HepG2 (cell line): Measurements from ENCODE around the gene CTF1. TPM values are rescaled to one million over a fixed set of nuclear protein-coding genes. Genes with fewer than 3 reads are reported as not detected.

Experiments used
- ATAC-seq: fragments of 200-7000 bp; cut with Tn5 transposase; 3 replicates; pipeline ENCODE4 v1.9.1; 2020; ENCODE audit warnings: mild to moderate bottlenecking, moderate library complexity
- BruUV-seq: library from RNA; stranded (reverse); fragments of 400-500 nt; replicated peaks from 2 replicates; lab custom pipeline; 2021; lab: Mats Ljungman, UMichigan
- CTCF ChIA-PET: fragments of 300-600 bp; formaldehyde crosslinking; extraction: SDS; loops from one replicate; lab custom pipeline; 2021; ENCODE audit warnings: low total read pairs, inconsistent platforms, low intra/inter-chr PET ratio; lab: Yijun Ruan, JAX
- POLR2A ChIA-PET: fragments of 350-600 bp; sonication (Branson Sonifier 250); formaldehyde crosslinking; loops from one replicate; lab custom pipeline; 2020; ENCODE audit warnings: antibody characterized with exemption, inconsistent platforms; lab: Yijun Ruan, JAX
- DNase-seq: peaks from one replicate; pipeline ENCODE4 v3.0.0-alpha.2; 2015; ENCODE audit warnings: low spot score
- FAIRE-seq: peaks from 3 replicates; lab custom pipeline; 2011; peaks lifted over from hg19 to GRCh38; lab: Jason Lieb, UNC
- H2AFZ ChIP-seq: one replicate; pipeline ENCODE4 v1.6.1; 2011; ENCODE audit warnings: low read length, inconsistent platforms
- H3K27ac ChIP-seq: fragments of 300-600 bp; 3 replicates; pipeline ENCODE4 v1.8.0; 2011; ENCODE audit warnings: mixed run types, mild to moderate bottlenecking, mixed read lengths, low read length, inconsistent platforms; ENCODE audit not compliant: insufficient read depth; ENCODE audit errors: extremely low read length
- H3K27me3 ChIP-seq, 2 experiments: fragments of 200-600 bp in 1 of 2; 2 replicates in 1 of 2; 3 replicates in 1 of 2; pipeline versions ENCODE4 v1.6.0 to v1.8.0; 2011; ENCODE audit warnings: low read length in 2 of 2, mild to moderate bottlenecking in 2 of 2, moderate library complexity in 2 of 2, inconsistent platforms in 1 of 2; ENCODE audit not compliant: insufficient read depth in 2 of 2, control insufficient read depth in 1 of 2
- H3K36me3 ChIP-seq, 2 experiments: fragments of 200-600 bp in 1 of 2; replicated peaks in 1 of 2; 2 replicates in 1 of 2; 3 replicates in 1 of 2; pipeline versions ENCODE4 v1.5.1 to v1.8.0; 2011; ENCODE audit warnings: low read length in 2 of 2, inconsistent platforms in 1 of 2; ENCODE audit not compliant: insufficient read depth in 2 of 2, control insufficient read depth in 1 of 2
- H3K4me1 ChIP-seq: 2 replicates; pipeline ENCODE4 v1.5.1; 2012; ENCODE audit warnings: low read length, inconsistent platforms; ENCODE audit not compliant: insufficient read depth
- H3K4me2 ChIP-seq: 2 replicates; pipeline ENCODE4 v1.6.0; 2011; ENCODE audit warnings: low read depth, low read length, inconsistent platforms
- H3K4me3 ChIP-seq, 3 experiments: fragments of 200-600 bp in 1 of 3; sonication (generic), shearing (Covaris generic) in 1 of 3; replicated peaks in 1 of 3; 2 replicates each; pipeline ENCODE4 v1.5.1; 2011 to 2016; ENCODE audit warnings: low read length in 3 of 3, inconsistent platforms in 2 of 3, low read depth in 2 of 3, mild to moderate bottlenecking in 2 of 3, control low read depth in 1 of 3, mixed read lengths in 1 of 3; ENCODE audit not compliant: insufficient read depth in 1 of 3
- H3K79me2 ChIP-seq: one replicate; pipeline ENCODE4 v1.6.1; 2011; ENCODE audit warnings: low read length, inconsistent platforms; ENCODE audit not compliant: insufficient read depth
- H3K9ac ChIP-seq: 2 replicates; pipeline ENCODE4 v1.6.0; 2011; ENCODE audit warnings: mild to moderate bottlenecking, low read depth, low read length, inconsistent platforms; ENCODE audit not compliant: insufficient read depth
- H3K9me3 ChIP-seq: 2 replicates; pipeline ENCODE4 v1.5.1; 2012; ENCODE audit warnings: mild to moderate bottlenecking, low read length
- H4K20me1 ChIP-seq: 2 replicates; pipeline ENCODE4 v1.6.0; 2011; ENCODE audit warnings: inconsistent platforms, mild to moderate bottlenecking, low read length, moderate library complexity; ENCODE audit not compliant: insufficient read depth
- ATAD3A ChIP-seq: sonication (generic); formaldehyde crosslinking; IDR thresholded peaks from 2 replicates; pipeline ENCODE4 v1.4.0; 2020; ENCODE audit warnings: missing genetic modification reagents
- ATF7-NPFF ChIP-seq: sonication (generic); formaldehyde crosslinking; IDR thresholded peaks from 2 replicates; pipeline ENCODE4 v1.8.1; 2023; ENCODE audit warnings: mild to moderate bottlenecking, low read depth, missing genetic modification reagents, moderate library complexity
- EP300 ChIP-seq, 3 experiments: sonication (generic) in 1 of 3; formaldehyde crosslinking in 1 of 3; IDR thresholded peaks; 2 replicates each; pipeline versions ENCODE4 v1.5.1 to v1.6.1; 2011 to 2020; ENCODE audit warnings: low read depth in 2 of 3, low read length in 2 of 3, borderline replicate concordance in 1 of 3, improper control_type of control experiment in 1 of 3, mild to moderate bottlenecking in 1 of 3, missing genetic modification reagents in 1 of 3, moderate library complexity in 1 of 3
- KDM5B ChIP-seq: sonication (generic); formaldehyde crosslinking; IDR thresholded peaks from 2 replicates; pipeline ENCODE4 v1.4.0; 2020; ENCODE audit warnings: missing genetic modification reagents, mild to moderate bottlenecking, borderline replicate concordance
- NR3C1 ChIP-seq: sonication (generic); formaldehyde crosslinking; IDR thresholded peaks from 2 replicates; pipeline ENCODE4 v1.4.0; 2020; ENCODE audit warnings: missing genetic modification reagents
- RAD21 ChIP-seq: fragments of 450-650 bp; formaldehyde crosslinking; IDR thresholded peaks from 2 replicates; pipeline ENCODE4 v1.5.0; 2020; ENCODE audit warnings: mild to moderate bottlenecking
- SMC3 ChIP-seq: IDR thresholded peaks from 2 replicates; pipeline ENCODE4 v1.6.1; 2011; ENCODE audit warnings: low read length, improper control_type of control experiment
- STAG1 ChIP-seq: sonication (generic); formaldehyde crosslinking; IDR thresholded peaks from 2 replicates; pipeline ENCODE4 v1.4.0; 2020; ENCODE audit warnings: missing genetic modification reagents
- WGBS: methylation state at CpG from one replicate; pipeline ENCODE4 v1.1.6; 2017; ENCODE audit warnings: low lambda C conversion rate; 5-methylcytosine and 5-hydroxymethylcytosine counted together
- in situ Hi-C: cut with HindIII; loops from 2 replicates; pipeline ENCODE4 v1.10.0; 2017; ENCODE audit warnings: low pct_unique_long_range_greater_than_20kb; ENCODE audit not compliant: extremely low pct_ligation_motif_present
- intact Hi-C: fragments of 100-400 bp; cut with micrococcal nuclease; formaldehyde crosslinking; loops from one replicate; pipeline ENCODE4 v1.10.0; 2022; ENCODE audit not compliant: unreplicated experiment
- polyA plus RNA-seq, 8 experiments: library from polyadenylated mRNA; depleted of rRNA in 3 of 8; stranded (reverse) in 7 of 8; unstranded in 1 of 8; fragments of >200 nt; fragmentation: Illumina TruSeq in 4 of 8; extraction: Trizol in 4 of 8; gene quantifications; 2 replicates each; pipeline versions ENCODE4 v1.2.1 to v1.2.3, GENCODE V29; 2011 to 2016; ENCODE audit warnings: low read depth in 4 of 8, missing spikeins in 1 of 8, mixed read lengths in 1 of 8; ENCODE audit not compliant: insufficient read depth in 1 of 8
- total RNA-seq, 5 experiments: library from RNA; depleted of rRNA; stranded (reverse); fragments of >200 nt; fragmentation: Illumina TruSeq; extraction: Trizol; gene quantifications; 2 replicates each; pipeline ENCODE4 v1.2.3, GENCODE V29; 2016; ENCODE audit warnings: low read depth in 1 of 5
- TF ChIP-seq, protein P1 (sequence below): sonication (generic); formaldehyde crosslinking; IDR thresholded peaks from 2 replicates; pipeline ENCODE4 v1.4.0; 2020; ENCODE audit warnings: missing genetic modification reagents
- TF ChIP-seq, protein P2 (sequence below): sonication (generic); formaldehyde crosslinking; IDR thresholded peaks from 2 replicates; pipeline ENCODE4 v1.4.0; 2020; ENCODE audit warnings: missing genetic modification reagents, mild to moderate bottlenecking, borderline replicate concordance
- TF ChIP-seq, protein P3 (sequence below): sonication (generic); formaldehyde crosslinking; IDR thresholded peaks from 2 replicates; pipeline ENCODE4 v1.4.0; 2020; ENCODE audit warnings: missing genetic modification reagents, low read depth, mild to moderate bottlenecking, borderline replicate concordance
- TF ChIP-seq, protein P4 (sequence below): sonication (generic); formaldehyde crosslinking; IDR thresholded peaks from 2 replicates; pipeline ENCODE4 v1.5.0; 2020; ENCODE audit warnings: mild to moderate bottlenecking, missing genetic modification reagents, moderate library complexity
- TF ChIP-seq, protein P5 (sequence below): fragments of 450-650 bp; IDR thresholded peaks from 2 replicates; pipeline ENCODE4 v1.6.1; 2016

Gene CTF1
- total and polyA plus RNA-seq, 2 of the 13 experiments (the other 11 are each of a cell fraction or from before 2014, with no cell fraction given) = 0.13 to 1.8 TPM

DNA sequence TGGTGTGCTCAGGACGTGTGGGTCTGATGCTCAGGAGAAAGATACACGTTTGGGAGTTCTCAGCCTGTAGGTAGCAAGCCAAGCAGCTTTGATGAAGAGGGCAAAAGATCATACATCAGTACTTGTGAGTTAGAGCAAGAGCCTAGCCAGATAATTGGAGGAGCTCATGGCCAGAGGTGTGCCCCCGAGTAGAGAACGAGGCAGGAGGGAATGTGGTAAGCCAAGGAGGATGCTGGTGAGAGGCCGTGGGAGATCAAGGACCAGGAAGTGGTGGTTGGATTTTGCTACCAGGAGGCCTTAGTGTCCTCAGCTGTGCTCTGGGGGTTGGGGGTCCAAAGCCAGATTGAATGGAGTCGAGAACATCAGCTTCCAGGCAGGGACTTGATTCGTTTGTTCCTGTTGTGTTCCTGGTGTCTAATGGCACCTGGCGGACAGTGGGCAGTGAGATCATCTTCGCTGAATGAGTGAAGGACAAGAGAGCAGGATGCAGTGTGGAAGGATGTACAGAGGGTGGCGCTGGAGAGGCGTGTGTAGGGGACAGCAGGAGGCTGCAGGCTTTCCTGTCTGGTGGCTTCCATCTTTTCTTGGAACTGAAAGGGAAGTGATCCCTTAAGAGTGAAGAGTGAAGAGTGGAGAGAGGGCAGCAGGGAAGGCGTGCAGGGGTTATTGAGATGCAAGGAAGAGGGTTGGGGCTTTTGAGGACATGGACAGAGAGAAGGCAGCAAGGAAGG, 38.6 kb downstream of the CTF1 start:
- H2AFZ ChIP-seq = no peak overlapping the region
- POLR2A ChIA-PET = no interaction called here
- ATAC-seq = peak; percentile 77
- TF ChIP-seq, protein P1, sequence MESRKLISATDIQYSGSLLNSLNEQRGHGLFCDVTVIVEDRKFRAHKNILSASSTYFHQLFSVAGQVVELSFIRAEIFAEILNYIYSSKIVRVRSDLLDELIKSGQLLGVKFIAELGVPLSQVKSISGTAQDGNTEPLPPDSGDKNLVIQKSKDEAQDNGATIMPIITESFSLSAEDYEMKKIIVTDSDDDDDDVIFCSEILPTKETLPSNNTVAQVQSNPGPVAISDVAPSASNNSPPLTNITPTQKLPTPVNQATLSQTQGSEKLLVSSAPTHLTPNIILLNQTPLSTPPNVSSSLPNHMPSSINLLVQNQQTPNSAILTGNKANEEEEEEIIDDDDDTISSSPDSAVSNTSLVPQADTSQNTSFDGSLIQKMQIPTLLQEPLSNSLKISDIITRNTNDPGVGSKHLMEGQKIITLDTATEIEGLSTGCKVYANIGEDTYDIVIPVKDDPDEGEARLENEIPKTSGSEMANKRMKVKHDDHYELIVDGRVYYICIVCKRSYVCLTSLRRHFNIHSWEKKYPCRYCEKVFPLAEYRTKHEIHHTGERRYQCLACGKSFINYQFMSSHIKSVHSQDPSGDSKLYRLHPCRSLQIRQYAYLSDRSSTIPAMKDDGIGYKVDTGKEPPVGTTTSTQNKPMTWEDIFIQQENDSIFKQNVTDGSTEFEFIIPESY (CRISPR knock-in tag) = peak; percentile 95
- TF ChIP-seq KDM5B (CRISPR knock-in tag) (no peak), RAD21 (peak; percentile 47; the same call in 1 of the 2 replicates), ATF7-NPFF (CRISPR knock-in tag) (no peak), EP300 (IDR thresholded peaks at IDR 0.05; ENCODE audit: low read depth in 2 of 2, low read length in 2 of 2) (no peak), EP300 (CRISPR knock-in tag; IDR thresholded peaks at IDR 0.05; ENCODE audit: borderline replicate concordance) (0 out of 2 replicates have a peak, but pooled peaks have one; percentile 12), NR3C1 (CRISPR knock-in tag) (no peak), ATAD3A (CRISPR knock-in tag) (no peak), STAG1 (peak; percentile 52), SMC3 (peak; percentile 74)
- TF ChIP-seq, protein P2, sequence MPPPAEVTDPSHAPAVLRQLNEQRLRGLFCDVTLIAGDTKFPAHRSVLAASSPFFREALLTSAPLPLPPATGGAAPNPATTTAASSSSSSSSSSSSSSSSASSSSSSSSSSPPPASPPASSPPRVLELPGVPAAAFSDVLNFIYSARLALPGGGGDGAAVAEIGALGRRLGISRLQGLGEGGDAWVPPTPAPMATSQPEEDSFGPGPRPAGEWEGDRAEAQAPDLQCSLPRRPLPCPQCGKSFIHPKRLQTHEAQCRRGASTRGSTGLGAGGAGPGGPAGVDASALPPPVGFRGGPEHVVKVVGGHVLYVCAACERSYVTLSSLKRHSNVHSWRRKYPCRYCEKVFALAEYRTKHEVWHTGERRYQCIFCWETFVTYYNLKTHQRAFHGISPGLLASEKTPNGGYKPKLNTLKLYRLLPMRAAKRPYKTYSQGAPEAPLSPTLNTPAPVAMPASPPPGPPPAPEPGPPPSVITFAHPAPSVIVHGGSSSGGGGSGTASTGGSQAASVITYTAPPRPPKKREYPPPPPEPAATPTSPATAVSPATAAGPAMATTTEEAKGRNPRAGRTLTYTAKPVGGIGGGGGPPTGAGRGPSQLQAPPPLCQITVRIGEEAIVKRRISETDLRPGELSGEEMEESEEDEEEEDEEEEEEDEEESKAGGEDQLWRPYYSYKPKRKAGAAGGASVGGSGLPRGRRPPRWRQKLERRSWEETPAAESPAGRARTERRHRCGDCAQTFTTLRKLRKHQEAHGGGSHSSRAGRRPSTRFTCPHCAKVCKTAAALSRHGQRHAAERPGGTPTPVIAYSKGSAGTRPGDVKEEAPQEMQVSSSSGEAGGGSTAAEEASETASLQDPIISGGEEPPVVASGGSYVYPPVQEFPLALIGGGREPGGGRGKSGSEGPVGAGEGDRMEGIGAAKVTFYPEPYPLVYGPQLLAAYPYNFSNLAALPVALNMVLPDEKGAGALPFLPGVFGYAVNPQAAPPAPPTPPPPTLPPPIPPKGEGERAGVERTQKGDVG (CRISPR knock-in tag) = 0 out of 2 replicates have a peak, but pooled peaks have one; percentile 72
- TF ChIP-seq, protein P3, sequence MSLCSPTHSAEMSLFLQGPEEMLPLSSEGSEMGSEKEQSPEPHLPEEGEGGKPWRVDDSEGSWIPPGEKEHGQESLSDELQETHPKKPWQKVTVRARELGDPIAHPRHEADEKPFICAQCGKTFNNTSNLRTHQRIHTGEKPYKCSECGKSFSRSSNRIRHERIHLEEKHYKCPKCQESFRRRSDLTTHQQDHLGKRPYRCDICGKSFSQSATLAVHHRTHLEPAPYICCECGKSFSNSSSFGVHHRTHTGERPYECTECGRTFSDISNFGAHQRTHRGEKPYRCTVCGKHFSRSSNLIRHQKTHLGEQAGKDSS (CRISPR knock-in tag) = 0 out of 2 replicates have a peak, but pooled peaks have one; percentile 27
- TF ChIP-seq, protein P4, sequence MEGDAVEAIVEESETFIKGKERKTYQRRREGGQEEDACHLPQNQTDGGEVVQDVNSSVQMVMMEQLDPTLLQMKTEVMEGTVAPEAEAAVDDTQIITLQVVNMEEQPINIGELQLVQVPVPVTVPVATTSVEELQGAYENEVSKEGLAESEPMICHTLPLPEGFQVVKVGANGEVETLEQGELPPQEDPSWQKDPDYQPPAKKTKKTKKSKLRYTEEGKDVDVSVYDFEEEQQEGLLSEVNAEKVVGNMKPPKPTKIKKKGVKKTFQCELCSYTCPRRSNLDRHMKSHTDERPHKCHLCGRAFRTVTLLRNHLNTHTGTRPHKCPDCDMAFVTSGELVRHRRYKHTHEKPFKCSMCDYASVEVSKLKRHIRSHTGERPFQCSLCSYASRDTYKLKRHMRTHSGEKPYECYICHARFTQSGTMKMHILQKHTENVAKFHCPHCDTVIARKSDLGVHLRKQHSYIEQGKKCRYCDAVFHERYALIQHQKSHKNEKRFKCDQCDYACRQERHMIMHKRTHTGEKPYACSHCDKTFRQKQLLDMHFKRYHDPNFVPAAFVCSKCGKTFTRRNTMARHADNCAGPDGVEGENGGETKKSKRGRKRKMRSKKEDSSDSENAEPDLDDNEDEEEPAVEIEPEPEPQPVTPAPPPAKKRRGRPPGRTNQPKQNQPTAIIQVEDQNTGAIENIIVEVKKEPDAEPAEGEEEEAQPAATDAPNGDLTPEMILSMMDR (CRISPR knock-in tag) = peak; percentile 83
- TF ChIP-seq, protein P5, sequence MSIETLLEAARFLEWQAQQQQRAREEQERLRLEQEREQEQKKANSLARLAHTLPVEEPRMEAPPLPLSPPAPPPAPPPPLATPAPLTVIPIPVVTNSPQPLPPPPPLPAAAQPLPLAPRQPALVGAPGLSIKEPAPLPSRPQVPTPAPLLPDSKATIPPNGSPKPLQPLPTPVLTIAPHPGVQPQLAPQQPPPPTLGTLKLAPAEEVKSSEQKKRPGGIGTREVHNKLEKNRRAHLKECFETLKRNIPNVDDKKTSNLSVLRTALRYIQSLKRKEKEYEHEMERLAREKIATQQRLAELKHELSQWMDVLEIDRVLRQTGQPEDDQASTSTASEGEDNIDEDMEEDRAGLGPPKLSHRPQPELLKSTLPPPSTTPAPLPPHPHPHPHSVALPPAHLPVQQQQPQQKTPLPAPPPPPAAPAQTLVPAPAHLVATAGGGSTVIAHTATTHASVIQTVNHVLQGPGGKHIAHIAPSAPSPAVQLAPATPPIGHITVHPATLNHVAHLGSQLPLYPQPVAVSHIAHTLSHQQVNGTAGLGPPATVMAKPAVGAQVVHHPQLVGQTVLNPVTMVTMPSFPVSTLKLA = no peak

More for the DNA sequence above, 38.6 kb downstream of the CTF1 start:
- H3K4me1 ChIP-seq = peaks cover 6% of the 10 kb centered on the region; the same call in 1 of the 2 replicates
- no peak overlapping the region for H3K4me2 ChIP-seq
- H3K9me3 ChIP-seq = no peaks in the 10 kb centered on the region
- H3K4me3 ChIP-seq = no peak overlapping the region
- WGBS = 63% methylated on average over 12 of the region's 12 CpGs
- FAIRE-seq = peak; percentile 78
- no peaks in the 10 kb centered on the region for H3K27me3 ChIP-seq
- H3K27ac ChIP-seq = no peak overlapping the region
- no TSS peak for BruUV-seq
- intact Hi-C loops (no loop called here), in situ Hi-C loops (no loop called here)
- no peak overlapping the region for H3K9ac ChIP-seq
- peak; percentile 70 for DNase-seq
- no peaks in the 10 kb centered on the region for H4K20me1 ChIP-seq
- peaks cover 15 to 27% of the 10 kb centered on the region in 2 experiments for H3K36me3 ChIP-seq
- H3K79me2 ChIP-seq = no peaks in the 10 kb centered on the region
- CTCF ChIA-PET = no interaction called here
